BE2C (cell line): Measurements from ENCODE around the gene BACE2.

Source experiments
- DNase-seq: peaks from one replicate; pipeline ENCODE4 v3.0.0-alpha.2; 2020
- H3K27me3 ChIP-seq: fragments of 250-450 bp; sonication (Bioruptor Pico); 2 replicates; pipeline ENCODE4 v1.5.1; 2020; ENCODE audit warnings: mild to moderate bottlenecking
- H3K36me3 ChIP-seq: fragments of 250-450 bp; sonication (Bioruptor Pico); 2 replicates; pipeline ENCODE4 v1.5.1; 2020; ENCODE audit warnings: mild to moderate bottlenecking
- H3K4me1 ChIP-seq: fragments of 250-450 bp; sonication (Bioruptor Pico); 2 replicates; pipeline ENCODE4 v1.5.1; 2020
- H3K4me3 ChIP-seq: 2 replicates; pipeline ENCODE4 v1.5.1; 2011; ENCODE audit warnings: low read depth, low read length
- H3K9me3 ChIP-seq: fragments of 250-450 bp; sonication (Bioruptor Pico); 2 replicates; pipeline ENCODE4 v1.5.1; 2020
- TF ChIP-seq, protein P1 (sequence below): IDR thresholded peaks from 2 replicates; pipeline ENCODE4 v1.5.1; 2012; ENCODE audit warnings: mild to moderate bottlenecking, low read depth, low read length

Gene BACE2

GRCh38 chr21:41169701-41170100 lies 1.7 kb downstream of the BACE2 start:
- H3K4me3 ChIP-seq: no peak overlapping the region
- TF ChIP-seq, protein P1, sequence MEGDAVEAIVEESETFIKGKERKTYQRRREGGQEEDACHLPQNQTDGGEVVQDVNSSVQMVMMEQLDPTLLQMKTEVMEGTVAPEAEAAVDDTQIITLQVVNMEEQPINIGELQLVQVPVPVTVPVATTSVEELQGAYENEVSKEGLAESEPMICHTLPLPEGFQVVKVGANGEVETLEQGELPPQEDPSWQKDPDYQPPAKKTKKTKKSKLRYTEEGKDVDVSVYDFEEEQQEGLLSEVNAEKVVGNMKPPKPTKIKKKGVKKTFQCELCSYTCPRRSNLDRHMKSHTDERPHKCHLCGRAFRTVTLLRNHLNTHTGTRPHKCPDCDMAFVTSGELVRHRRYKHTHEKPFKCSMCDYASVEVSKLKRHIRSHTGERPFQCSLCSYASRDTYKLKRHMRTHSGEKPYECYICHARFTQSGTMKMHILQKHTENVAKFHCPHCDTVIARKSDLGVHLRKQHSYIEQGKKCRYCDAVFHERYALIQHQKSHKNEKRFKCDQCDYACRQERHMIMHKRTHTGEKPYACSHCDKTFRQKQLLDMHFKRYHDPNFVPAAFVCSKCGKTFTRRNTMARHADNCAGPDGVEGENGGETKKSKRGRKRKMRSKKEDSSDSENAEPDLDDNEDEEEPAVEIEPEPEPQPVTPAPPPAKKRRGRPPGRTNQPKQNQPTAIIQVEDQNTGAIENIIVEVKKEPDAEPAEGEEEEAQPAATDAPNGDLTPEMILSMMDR: no peak
- H3K9me3 ChIP-seq: no peaks in the 10 kb centered on the region
- H3K4me1 ChIP-seq: no peaks in the 10 kb centered on the region
- H3K36me3 ChIP-seq: no peaks in the 10 kb centered on the region
- no peak for DNase-seq
- no peaks in the 10 kb centered on the region for H3K27me3 ChIP-seq

- H3K4me3 ChIP-seq: no peak overlapping the region
- no peaks in the 10 kb centered on the region for H3K4me1 ChIP-seq
- H3K27me3 ChIP-seq: no peaks in the 10 kb centered on the region
- no peak for DNase-seq
- peaks cover 4% of the 10 kb centered on the region; the same call in 1 of the 2 replicates for H3K9me3 ChIP-seq
- TF ChIP-seq, protein P1: no peak
- H3K36me3 ChIP-seq: no peaks in the 10 kb centered on the region
Measured at GRCh38 chr21:41170442-41170841, 2.5 kb downstream of the BACE2 start.

- no peaks in the 10 kb centered on the region for H3K36me3 ChIP-seq
- H3K9me3 ChIP-seq: peaks cover 4% of the 10 kb centered on the region; the same call in 1 of the 2 replicates
- TF ChIP-seq, protein P1: no peak
- H3K4me1 ChIP-seq: no peaks in the 10 kb centered on the region
- no peak for DNase-seq
- H3K27me3 ChIP-seq: no peaks in the 10 kb centered on the region
- no peak overlapping the region for H3K4me3 ChIP-seq
Measured at GRCh38 chr21:41170859-41171609, 3.1 kb downstream of the BACE2 start.

DNA sequence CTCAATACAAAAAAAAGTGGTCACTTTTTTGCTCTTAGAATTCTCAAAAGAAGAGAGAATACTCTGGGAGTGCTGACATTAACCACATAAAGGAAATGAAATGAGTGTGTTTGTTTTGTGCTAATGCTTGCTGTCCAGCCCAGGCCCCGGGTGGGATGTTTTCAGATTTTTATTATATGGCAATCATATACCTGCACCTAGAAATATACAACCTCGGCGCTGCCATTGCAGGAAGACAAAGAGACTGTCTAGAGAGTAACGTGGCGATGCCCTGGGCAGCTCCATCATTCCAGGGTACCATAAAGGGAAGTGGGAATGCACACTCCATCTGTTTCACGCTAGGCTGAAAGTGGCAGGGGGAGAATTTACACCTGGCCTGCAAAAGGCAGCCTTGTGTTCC lies 7.1 kb downstream of the BACE2 start:
- TF ChIP-seq, protein P1: no peak
- DNase-seq: no peak

GRCh38 chr21:41176846-41177245 lies 8.9 kb downstream of the BACE2 start:
- Histone ChIP-seq H3K36me3 (no peaks in the 10 kb centered on the region), H3K9me3 (peaks cover 4% of the 10 kb centered on the region; the same call in 1 of the 2 replicates), H3K4me3 (no peak overlapping the region), H3K27me3 (no peaks in the 10 kb centered on the region), H3K4me1 (no peaks in the 10 kb centered on the region)
- no peak for DNase-seq
- TF ChIP-seq, protein P1: no peak

More for the DNA sequence above, 7.1 kb downstream of the BACE2 start:
- H3K4me3 ChIP-seq: no peak overlapping the region
- H3K4me1 ChIP-seq: no peaks in the 10 kb centered on the region
- peaks cover 4% of the 10 kb centered on the region; the same call in 1 of the 2 replicates for H3K9me3 ChIP-seq
- H3K36me3 ChIP-seq: no peaks in the 10 kb centered on the region
- no peaks in the 10 kb centered on the region for H3K27me3 ChIP-seq

DNA sequence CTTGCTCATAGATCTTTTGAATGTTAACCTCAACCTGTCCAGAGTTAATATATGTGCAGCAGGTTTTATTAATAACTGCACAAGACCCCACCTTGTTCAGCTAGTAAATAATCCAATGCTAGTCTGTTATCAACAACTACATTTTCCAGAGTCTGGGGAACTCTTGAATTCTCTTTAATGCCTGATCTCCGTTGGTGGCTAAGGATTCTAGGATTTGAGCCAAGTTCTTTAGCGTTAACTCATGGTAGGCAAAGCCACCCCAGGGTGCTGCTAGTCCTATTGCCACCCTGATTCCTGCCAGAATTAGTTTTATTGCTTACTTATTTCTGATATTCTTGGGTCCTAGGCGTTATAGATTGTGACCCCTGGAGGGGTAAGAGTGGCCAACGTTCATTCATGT lies 12.8 kb downstream of the BACE2 start:
- Histone ChIP-seq H3K9me3 (no peaks in the 10 kb centered on the region; the same call in 1 of the 2 replicates), H3K36me3 (no peaks in the 10 kb centered on the region), H3K4me1 (no peaks in the 10 kb centered on the region), H3K4me3 (no peak overlapping the region), H3K27me3 (no peaks in the 10 kb centered on the region)
- TF ChIP-seq, protein P1: no peak
- DNase-seq: no peak
